ENCODE measurements around the gene KDM6A.
"Not testable (repeated sequence)": the region's sequence is repeated elsewhere in the genome, so short reads cannot be mapped to it uniquely, and the experiment has no call there.

The KDM6A gene

DNA sequence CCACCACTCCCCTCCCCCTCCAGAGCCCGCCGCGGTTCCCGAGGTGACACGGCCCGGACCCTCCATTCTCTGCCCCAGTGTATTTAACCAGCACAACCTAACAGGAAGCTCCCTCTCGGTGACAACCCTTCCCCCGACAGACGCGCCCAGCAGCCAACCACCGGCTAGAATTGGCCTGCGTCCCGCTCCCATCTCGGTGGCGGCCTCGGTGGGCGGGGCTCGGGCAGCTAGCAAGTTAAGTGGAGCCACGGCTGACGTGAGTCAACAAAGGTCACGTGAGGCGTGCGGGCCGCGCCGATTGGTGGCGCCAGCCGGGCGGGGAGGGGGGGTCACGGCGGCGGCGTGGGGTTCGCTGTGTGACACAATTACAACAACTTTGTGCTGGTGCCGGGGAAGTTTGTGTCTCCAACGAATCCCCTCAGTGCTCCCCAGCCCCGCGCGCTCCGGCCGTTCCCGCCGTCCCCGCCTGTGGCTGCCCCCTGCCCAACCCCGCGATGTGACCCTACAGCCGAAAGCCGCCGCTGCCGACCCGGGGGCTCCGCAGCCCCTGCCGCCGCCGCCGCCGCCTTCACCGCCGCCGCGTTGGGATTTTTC lies at the start of gene KDM6A:
Gene KDM6A, plus strand, starts transcription at position 368 of the 594 bp plus-strand sequence. CDS start 364 bp downstream, outside the sequence.
- peak; percentile 92 for DNase-seq (ENCODE audit: low read depth)

DNA sequence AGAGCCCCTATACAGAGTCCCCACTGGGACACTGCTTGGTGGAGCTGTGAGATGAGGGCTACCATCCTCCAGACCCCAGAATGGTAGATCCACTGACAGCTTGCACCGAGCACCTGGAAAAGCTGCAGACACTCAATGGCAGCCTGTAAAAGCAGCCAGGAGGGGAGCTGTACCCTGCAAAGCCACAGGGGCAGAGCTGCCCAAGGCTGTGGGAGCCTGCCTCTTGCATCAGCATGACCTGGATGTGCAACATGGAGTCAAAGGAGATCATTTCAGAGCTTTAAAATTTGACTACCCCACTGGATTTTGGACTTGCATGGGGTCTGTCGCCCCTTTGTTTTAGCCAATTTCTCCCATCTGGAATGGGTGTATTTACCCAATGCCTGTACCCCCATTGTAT lies 49.8 kb upstream of the KDM6A start:
- DNase-seq (ENCODE audit: low read depth), result not testable (repeated sequence)

DNA sequence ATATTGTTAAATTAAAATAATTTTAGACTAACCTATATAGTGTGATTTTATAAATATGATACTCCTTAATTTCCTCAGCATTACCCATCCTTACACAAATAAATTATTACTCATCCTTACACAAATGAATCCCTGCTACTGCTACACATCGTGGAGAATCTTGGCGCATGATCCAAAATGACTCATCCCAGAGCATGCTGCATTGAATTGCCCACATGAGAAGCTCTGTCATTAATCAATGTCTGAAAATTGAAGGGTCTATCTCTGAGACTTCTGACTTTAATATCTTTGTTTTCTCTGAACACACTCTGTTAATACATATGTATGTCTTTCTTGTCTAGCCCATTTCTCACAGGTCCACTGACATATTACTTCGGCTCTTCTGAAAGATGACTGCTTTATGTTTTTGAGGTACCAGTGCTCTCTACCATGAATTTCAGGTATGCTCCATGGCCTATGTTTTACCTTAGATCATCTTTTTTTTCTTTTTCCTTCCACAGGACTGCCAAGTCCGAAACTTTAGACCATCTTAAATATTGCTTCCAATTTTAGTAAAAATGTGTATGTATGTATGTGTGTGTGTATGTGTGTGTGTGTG lies 44.9 kb upstream of the KDM6A start:
- DNase-seq (ENCODE audit: low read depth), result no peak

DNA sequence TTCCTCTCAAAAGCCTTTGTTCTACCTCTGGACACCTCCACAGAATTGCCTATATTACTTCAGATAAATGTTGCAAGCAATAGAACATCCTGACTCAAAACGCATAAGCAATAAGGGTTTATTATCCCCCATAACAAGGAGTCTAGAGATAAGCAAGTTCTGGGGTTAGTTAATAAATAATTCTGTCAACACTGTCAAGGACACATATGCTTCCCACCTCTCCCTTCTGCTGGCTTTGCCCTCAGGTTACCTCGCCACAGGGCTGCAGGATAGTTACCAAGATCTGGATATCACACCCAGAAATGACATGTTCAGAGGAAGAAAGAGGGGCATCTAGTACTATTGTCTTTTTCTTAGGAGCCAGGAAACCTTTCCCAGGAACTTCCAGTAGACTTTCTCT lies 43.2 kb upstream of the KDM6A start:
- no peak for DNase-seq (ENCODE audit: low read depth)

DNA sequence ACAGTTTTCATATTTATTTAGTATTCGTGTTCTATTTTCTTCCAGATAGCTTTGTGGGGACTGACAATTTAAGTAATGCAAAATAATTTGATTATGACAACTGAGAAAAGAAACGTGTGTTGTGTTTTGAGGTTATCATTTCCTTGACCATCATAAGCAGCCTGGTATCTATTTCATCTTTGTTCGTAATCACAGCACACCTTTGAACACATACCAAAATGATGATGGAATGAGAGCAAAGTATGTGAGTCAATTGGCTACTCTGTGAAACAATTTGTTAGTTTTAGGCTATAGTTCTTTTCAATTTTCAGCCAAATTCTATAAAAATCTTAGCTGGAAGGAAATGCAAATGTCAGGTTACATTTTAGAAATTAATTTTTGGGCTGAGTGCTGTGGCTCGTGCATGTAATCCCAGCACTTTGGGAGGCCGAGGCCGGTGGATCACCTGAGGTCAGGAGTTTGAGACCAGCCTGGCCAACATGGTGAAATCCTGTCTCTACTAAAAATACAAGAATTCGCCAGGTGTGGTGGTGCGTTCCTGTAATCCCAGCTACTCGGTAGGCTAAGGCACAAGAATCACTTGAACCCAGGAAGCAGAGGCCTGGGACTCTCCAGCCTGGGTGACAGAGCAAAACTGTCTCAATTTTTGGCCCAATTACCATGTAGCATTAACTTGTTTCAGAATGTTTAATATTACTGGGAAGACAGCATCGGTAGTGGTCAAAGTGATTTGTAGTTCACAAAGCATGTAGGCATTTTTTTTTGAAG lies 30.3 kb upstream of the KDM6A start:
- no peak for DNase-seq (ENCODE audit: low read depth)

DNA sequence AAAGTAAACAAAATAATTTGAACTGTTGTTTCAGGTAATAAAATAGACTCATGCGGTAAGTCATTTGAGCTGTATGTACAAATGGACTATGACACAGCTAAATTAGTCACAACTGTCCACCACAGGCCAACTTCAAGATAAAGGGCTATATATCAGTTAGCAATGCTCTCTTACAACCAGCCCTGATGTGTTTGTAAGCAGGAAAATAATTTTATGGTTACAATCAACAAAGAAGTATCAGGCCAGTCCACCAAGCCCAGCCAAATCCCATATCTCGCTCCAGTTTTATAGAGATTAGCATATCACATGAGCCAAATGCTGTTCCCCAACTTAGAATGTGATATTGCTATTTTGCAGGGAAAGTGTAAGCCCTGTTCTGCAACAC lies 29.7 kb upstream of the KDM6A start:
- no peak for DNase-seq (ENCODE audit: low read depth)

DNA sequence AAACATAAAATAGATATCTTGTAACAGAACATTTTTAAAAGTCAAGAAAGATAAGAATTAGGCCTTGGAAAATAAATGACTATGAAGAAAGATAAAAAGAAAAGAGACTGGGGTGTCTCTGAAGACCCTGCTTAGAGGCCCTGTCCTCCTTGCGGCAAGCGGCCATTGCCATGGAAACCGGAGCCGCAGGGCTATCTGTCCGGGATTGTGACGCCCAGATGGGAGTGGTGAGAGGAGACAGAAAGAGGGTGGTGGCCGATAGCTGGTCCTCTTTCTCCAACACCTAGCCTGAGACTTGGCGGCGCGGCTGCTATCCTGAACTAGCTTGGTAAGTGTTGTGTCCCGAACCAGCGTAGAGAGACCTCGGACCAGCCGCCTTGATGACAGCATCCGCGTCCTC lies 29.2 kb upstream of the KDM6A start, which contains the start of gene DUSP21:
Gene DUSP21, plus strand, starts transcription at position 269 of the 400 bp plus-strand sequence. Its CDS starts 112 bp downstream, at position 381.
- DNase-seq (ENCODE audit: low read depth), result no peak

DNA sequence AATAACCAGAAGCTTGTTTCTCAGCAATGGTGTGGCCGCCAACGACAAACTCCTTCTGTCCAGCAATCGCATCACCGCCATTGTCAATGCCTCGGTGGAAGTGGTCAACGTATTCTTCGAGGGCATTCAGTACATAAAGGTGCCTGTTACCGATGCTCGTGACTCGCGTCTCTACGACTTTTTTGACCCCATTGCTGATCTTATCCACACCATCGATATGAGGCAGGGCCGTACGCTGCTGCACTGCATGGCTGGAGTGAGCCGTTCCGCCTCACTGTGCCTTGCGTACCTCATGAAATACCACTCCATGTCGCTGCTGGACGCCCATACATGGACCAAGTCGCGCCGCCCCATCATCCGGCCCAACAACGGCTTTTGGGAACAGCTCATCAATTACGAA lies 28.8 kb upstream of the KDM6A start:
- no peak for DNase-seq (ENCODE audit: low read depth)

DNA sequence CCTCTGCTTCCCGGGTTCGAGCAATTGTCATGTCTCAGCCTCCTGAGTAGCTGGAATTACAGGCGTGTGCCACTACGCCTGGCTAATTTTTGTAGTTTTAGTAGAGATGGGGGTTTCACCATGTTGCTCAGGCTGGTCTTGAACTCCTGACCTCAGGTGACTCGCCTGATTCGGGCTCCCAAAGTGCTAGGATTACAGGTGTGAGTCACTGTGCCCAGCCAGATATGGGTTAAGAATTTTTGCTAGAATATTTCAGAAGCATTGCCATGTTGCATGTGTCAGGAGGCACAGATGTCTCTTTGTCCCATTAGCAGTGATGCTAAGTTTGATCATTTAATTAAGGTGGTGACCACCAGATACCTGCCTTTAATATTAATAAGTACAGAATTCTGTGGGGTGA lies 22.1 kb upstream of the KDM6A start:
- not testable (repeated sequence) for DNase-seq (ENCODE audit: low read depth)

DNA sequence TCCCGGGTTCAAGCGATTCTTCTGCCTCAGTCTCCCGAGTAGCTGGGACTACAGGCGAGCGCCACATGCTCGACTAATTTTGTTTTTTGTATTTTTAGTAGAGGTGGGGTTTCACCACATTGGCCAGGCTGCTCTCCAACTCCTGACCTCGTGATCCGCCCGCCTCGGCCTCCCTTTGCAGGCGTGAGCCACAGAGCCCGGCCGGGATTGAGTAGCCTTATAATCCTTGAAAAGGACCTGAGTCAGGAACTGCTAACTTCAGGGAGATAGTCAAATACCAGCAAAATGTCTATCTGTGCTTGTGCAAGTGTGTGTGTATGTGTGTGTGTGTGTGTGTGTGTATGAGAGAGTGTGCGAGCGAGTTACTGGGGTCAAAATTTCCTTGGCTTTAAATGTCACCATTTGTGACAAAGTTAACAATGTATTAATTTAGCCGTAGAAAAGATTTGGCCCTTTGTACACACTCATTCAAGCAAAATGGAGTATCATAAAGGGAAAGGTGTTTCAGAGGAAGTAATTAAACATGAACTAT lies 1.8 kb upstream of the KDM6A start:
- DNase-seq (ENCODE audit: low read depth), result no peak

DNA sequence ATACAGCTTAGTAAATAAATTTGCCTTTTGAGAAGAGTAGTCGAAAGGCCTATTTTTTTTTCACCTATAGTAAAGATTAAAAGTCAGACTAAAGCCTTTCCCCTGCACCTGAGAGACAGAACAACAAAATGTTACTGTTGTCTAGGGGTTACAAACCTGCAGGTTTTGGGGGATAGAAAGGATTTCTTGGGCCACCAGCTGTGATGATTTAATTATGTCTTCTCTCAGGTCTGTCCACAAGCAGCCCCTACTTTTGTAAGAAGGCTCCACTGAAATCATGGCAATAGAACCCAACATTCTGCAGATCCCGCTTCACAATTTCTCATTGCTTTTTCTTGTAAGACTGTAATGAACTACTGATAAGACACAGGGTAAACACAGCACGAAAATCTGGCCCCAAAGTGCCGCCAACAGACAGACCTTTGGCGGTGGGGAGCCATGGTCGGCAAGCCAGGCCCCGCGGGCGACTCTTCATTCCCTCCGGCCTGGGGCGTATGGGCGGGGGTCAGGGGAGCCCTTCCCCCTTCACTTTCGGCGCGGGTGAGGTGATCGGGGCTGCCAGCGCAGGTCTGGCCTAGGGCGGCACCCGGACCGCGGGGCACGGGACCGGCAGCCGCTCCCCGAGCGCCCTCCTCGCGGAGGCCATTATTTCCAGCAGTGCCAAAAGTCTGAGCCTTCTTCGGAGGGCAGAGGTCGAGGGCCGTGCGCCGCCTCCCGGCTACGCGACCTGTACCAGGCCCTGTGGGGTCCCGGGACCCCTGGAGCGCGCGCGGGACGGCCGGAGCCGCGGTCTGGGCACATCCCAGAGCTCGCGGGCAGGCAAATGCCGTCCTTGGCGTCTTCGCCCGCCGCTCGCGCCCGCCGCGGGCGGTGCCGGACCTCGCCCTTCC lies 812 bp upstream of the KDM6A start:
- DNase-seq (ENCODE audit: low read depth), result no peak

DNA sequence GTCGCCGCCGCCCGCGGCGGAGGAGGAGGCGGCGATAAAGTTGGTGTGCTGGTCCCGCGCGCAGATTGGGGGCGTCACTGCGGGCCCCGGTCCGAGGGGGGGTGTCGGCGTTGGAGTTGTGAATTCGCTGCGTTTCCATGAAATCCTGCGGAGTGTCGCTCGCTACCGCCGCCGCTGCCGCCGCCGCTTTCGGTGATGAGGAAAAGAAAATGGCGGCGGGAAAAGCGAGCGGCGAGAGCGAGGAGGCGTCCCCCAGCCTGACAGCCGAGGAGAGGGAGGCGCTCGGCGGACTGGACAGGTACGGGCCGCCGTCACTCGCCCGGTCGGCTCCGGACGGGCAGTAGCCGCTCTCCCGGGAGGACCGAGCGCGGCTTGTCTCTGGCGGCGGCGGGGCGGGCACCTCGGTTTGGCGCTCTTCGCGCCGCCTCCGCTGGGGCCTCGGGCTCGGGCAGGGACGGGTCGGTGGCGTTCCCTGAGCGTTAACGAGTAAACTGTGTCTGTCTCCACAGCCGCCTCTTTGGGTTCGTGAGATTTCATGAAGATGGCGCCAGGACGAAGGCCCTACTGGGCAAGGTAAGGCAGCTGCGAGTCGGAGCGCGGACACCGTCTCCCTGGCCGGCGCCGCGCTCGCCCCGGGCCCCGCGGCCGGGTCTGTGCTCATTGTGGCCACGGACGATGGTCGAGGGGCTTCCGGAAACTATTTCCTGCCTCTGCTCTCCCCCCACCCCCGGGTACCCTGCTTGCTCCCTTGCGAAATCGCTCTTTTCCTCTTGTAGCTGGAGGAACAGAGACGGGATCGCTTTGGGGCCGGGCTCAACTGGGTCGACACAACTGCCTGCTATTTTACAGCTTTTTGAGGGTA lies 658 bp downstream of the KDM6A start:
- DNase-seq (ENCODE audit: low read depth), result no peak

DNA sequence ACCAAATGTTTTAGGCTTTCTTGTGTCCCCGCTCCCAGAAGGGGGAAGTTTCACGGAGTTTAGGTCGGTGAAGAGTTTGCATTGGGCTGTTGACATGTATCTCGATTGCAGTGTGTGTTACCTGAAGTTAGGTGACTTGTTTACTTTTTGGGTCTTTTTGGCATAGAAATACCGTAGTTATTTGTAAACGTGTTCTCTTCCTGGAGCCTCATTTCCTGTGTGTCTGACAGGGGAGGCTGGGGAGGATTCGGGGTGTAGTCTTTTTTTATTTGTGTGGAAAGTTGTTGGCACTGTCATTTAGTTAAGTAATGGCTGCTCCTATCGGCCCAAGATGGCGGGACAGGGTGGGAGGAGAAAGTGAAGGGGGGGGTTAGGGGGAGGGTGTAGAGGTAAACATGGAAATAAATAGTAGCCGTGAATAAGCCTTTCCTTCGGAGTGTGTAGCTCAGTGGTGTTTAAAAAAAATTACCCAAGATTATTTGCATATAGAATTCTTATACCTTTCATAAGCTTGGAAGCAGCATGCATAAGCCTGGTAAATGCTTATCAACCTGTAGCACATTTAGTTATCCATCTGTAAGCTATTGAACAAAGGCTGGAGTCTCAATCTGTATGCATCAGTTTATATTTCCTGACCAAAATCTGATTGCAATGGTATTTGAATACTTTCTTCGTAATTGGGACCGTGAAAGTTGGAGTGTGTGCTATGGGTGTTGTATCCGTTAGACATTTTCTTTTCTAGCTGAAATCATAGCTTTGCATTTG lies 1.6 kb downstream of the KDM6A start:
- no peak for DNase-seq (ENCODE audit: low read depth)

DNA sequence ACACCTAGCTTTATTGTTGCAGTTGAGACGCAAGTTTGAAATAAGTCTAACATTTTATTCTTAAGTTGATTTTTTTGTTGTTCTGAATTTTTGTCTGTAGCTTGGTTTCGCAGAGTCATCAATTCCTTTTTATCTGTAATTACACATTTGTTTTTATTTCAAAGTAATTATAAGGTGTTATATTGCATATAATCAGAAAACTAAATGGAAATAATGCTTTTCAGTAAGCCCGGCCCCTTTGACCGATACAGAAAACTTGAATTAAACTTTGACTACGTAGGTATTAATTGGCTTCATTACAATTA lies 2.1 kb downstream of the KDM6A start:
- DNase-seq (ENCODE audit: low read depth), result no peak

DNA sequence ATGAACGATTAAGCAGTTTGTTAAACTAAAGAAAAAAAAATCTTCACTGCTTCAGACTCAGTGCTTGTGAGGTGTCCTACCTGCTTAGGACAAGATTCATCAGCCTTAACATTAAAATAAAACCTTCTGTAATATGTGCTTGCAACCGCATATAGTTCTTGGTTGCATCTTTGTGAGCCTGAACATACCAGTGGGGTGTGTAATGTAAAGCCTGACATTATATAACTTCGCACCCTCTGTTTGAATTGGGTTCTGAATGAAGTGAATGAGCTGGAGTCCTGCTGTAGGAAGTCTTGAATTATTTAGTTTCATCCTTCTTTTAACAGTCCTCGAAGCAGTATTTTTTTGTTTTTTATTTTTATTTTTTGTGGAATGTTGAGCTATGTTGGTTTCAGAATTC lies 3.1 kb downstream of the KDM6A start:
- no peak for DNase-seq (ENCODE audit: low read depth)

DNA sequence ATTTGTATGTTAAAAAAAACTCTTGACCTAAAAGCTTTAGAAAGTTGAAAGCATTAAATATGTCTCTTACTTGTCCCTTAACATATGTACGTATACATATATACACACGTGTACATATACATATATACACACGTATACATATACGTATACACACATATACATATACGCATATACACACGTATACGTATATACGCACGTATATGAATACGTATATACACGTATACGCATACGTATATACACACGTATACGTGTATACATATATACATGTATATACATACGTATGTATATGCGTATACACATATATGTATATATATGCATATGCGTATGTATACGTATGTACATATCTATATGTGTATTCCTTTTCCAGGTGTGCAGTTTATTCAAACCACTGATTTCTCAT lies 3.8 kb downstream of the KDM6A start:
- no peak for DNase-seq (ENCODE audit: low read depth)

DNA sequence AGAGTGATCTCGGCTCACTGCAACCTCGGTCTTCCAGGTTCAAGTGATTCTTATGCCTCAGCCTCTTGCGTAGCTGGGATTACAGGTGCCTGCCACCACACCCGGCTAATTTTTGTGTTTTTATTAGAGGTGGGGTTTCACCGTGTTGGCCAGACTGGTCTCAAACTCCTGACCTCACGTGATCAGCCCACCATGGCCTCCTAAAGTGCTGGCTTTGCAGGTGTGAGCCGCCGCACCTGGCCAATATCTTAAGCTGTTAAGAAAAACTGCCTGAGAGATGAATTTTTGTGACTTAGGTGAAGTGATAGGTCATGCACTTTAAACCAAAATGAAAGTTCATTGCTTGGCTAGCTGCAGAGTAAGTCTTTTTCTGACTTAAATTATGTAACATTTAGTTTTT lies 5.8 kb downstream of the KDM6A start:
- DNase-seq (ENCODE audit: low read depth), result no peak

DNA sequence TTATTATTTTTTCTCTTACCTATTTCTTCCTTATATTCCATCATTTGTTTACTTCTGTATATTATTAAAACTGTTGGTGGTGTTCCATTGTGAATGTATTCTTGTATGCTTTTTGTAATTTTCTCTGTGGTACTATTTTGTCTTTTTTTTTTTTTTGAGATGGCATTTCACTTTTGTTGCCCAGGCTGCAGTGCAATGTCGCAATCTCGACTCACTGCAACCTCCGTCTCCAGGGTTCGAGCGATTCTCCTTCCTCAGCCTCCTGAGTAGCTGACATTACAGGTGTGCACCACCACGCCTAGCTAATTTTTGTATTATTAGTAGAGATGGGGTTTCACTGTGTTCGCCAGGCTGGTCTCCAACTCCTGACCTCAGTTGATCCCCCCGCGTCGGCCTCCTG lies 8.6 kb downstream of the KDM6A start:
- DNase-seq (ENCODE audit: low read depth), result no peak

DNA sequence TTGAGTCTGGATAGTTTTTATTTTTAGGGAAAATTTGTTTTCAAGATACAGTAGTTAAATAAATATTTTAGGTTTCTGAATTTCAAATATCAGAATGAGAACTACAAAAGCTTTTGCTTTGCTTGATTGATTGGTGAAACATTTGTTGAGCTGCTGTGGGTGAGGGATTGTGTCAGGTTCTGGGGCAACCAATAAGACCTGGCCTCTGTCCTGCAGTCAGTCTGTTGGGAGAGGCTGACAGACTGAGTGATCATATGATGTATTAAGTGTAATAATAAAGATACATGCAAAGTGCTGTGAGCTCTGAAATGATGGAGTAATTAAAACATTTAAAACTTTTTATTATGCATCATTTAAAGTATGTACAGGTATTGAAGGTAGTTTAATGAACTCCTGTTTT lies 9.6 kb downstream of the KDM6A start:
- no peak for DNase-seq (ENCODE audit: low read depth)

DNA sequence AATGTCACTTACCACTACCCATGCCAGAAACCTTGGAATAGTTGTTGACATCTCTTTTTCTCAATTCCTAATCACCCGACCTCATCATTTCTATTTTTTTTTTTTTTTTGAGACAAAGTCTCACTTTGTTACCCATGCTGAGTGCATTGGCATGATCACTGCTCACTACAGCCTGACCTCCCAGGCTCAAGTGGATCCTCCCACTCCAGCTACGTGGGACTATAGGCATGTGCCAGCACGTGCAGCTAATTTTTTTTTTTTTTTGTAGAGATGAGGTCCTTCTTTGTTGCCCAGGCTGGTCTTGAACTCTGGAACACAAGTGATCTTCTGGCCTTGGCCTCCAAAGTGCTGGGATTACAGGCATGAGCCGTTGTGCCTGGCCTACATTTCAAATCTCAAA lies 12.0 kb downstream of the KDM6A start:
- no peak for DNase-seq (ENCODE audit: low read depth)

DNA sequence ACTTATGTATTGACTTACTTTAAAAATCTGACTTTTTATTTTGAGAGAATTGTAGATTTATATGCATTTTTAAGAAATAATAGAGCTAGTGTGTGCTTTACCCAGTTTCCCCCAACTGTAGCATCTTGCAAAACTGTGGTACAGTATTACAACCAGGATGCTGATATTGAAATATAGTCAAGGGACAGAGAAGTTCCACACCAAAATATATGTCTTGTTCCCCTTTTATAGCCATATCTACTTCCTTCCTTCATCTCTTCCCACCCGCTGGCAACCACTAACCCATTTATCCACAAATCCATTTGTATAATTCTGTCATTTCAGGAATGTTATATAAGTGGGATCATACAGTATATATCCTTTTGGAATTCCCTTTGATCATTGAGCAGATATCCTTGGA lies 16.8 kb downstream of the KDM6A start:
- no peak for DNase-seq (ENCODE audit: low read depth)

Data from CMK (cell line).